ENCODE data around the gene ARL9.
A peak's percentile ranks its signal among the peaks of the same experiment; 100 is the strongest.

The ARL9 gene

DNA sequence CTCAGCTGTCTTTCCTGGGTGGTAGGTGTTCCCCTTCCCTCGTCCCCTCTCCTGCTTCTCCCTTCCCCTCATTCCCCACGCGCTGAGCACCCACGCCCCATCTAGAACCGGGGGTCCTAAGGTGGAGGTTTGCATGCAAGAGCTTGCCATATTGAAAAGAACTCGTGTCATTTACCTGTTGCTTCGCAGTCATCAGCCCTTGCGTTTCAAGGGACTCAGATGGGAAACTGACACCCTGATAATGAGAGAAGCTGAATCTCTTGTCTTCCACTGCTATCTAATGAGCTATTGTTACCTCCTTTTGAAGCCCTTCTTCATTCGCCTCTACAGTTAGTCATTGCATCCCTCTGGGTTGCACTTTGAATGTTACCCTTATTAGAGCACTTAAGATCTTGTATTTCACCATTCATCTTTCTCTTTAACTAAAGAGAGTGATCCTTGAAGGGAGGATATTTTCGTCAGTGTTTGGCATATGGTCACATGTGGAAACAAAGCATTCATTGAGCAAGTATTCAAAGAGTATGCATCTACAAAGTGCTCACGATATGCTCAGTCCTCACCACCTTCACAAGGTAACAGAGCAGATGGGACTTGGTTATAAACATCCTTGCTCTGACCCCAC lies 25.7 kb downstream of the ARL9 start:
- peak overlapping the region; percentile 72 for H3K4me3 ChIP-seq (ENCODE audit: insufficient read depth, low read depth, low read length, poor library complexity, severe bottlenecking)
- no peaks in the 10 kb centered on the region for H3K36me3 ChIP-seq (ENCODE audit: control insufficient read depth, insufficient read depth, low read length)
- H3K9me3 ChIP-seq (ENCODE audit: control insufficient read depth, low read length) = no peaks in the 10 kb centered on the region
- H3K27ac ChIP-seq (ENCODE audit: insufficient read depth, low read length, poor library complexity, severe bottlenecking) = no peak overlapping the region
- no peaks in the 10 kb centered on the region for H3K27me3 ChIP-seq (replicated peaks; ENCODE audit: control insufficient read depth, insufficient read depth, low read length, poor library complexity, severe bottlenecking)
- peaks cover 11% of the 10 kb centered on the region for H3K4me1 ChIP-seq (ENCODE audit: control insufficient read depth, insufficient read depth, low read length, poor library complexity, severe bottlenecking)
- no peak for DNase-seq

DNA sequence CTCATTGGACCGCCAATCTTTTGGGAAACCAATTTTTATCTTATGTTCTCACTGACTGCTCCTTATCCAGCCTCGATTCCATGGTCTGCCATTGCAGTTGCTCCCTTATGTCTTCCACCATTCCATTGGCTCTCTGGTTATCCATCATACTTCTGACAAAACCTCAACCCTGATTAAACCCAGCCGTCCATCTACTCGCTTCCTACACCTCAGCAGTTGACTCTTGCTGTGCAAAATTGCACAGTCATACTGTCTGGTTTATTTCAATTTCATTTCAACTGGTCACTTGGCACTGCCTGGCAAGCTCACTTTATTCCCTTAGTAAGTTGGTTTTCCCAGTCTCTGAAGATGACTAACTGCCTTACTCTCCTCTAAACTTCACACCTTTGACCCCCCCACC lies 26.2 kb downstream of the ARL9 start:
- Histone ChIP-seq H3K27me3 (replicated peaks; ENCODE audit: control insufficient read depth, insufficient read depth, low read length, poor library complexity, severe bottlenecking) (no peaks in the 10 kb centered on the region), H3K9me3 (ENCODE audit: control insufficient read depth, low read length) (no peaks in the 10 kb centered on the region), H3K27ac (ENCODE audit: insufficient read depth, low read length, poor library complexity, severe bottlenecking) (no peak overlapping the region), H3K4me1 (ENCODE audit: control insufficient read depth, insufficient read depth, low read length, poor library complexity, severe bottlenecking) (peaks cover 11% of the 10 kb centered on the region), H3K4me3 (ENCODE audit: insufficient read depth, low read depth, low read length, poor library complexity, severe bottlenecking) (no peak overlapping the region), H3K36me3 (ENCODE audit: control insufficient read depth, insufficient read depth, low read length) (no peaks in the 10 kb centered on the region)
- no peak for DNase-seq

DNA sequence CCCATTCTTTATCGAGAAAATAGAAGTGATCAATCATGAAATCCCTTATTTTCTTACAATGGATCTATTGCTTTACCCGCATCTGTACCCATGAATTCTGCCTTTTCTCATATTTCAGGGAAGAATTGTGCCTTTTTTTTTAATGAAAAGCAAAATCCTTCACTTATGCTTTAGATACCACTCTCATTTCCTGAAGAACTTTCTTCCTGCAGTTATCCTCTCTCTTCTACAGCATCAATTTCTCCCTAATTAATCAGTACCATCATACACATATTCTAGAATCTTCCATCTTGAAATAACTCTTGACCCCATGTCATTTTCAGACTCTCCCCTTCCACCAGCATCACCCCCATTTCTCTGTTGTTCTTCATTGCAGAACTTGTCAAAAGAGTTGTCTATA lies 26.6 kb downstream of the ARL9 start:
- no peak overlapping the region for H3K4me3 ChIP-seq (ENCODE audit: insufficient read depth, low read depth, low read length, poor library complexity, severe bottlenecking)
- no peak for DNase-seq
- H3K9me3 ChIP-seq (ENCODE audit: control insufficient read depth, low read length) = no peaks in the 10 kb centered on the region
- no peak overlapping the region for H3K27ac ChIP-seq (ENCODE audit: insufficient read depth, low read length, poor library complexity, severe bottlenecking)
- H3K27me3 ChIP-seq (replicated peaks; ENCODE audit: control insufficient read depth, insufficient read depth, low read length, poor library complexity, severe bottlenecking) = no peaks in the 10 kb centered on the region
- H3K4me1 ChIP-seq (ENCODE audit: control insufficient read depth, insufficient read depth, low read length, poor library complexity, severe bottlenecking) = peaks cover 11% of the 10 kb centered on the region
- no peaks in the 10 kb centered on the region for H3K36me3 ChIP-seq (ENCODE audit: control insufficient read depth, insufficient read depth, low read length)

DNA sequence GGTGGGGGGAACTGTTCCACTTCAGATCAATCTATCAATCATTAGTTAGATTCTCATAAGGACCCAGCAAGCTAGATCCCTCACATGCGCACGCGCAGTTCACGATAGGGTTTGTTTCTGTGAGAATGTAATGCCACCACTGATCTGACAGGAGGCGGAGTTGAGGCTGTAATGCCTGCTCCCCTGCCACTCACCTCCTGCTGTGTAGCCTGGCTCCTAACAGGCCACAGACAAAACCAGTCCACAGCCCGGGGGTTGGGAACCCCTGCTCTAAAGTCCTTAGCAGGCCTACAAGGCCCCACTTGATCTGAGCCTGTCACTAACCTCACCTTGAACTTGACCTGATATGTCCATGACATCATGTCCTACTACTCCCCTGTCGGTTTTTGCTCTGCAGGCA lies 30.3 kb downstream of the ARL9 start:
- H3K27me3 ChIP-seq (replicated peaks; ENCODE audit: control insufficient read depth, insufficient read depth, low read length, poor library complexity, severe bottlenecking) = no peaks in the 10 kb centered on the region
- H3K4me1 ChIP-seq (ENCODE audit: control insufficient read depth, insufficient read depth, low read length, poor library complexity, severe bottlenecking) = peaks cover 5% of the 10 kb centered on the region
- no peak overlapping the region for H3K27ac ChIP-seq (ENCODE audit: insufficient read depth, low read length, poor library complexity, severe bottlenecking)
- DNase-seq = no peak
- H3K36me3 ChIP-seq (ENCODE audit: control insufficient read depth, insufficient read depth, low read length) = no peaks in the 10 kb centered on the region
- H3K9me3 ChIP-seq (ENCODE audit: control insufficient read depth, low read length) = no peaks in the 10 kb centered on the region
- H3K4me3 ChIP-seq (ENCODE audit: insufficient read depth, low read depth, low read length, poor library complexity, severe bottlenecking) = no peak overlapping the region

DNA sequence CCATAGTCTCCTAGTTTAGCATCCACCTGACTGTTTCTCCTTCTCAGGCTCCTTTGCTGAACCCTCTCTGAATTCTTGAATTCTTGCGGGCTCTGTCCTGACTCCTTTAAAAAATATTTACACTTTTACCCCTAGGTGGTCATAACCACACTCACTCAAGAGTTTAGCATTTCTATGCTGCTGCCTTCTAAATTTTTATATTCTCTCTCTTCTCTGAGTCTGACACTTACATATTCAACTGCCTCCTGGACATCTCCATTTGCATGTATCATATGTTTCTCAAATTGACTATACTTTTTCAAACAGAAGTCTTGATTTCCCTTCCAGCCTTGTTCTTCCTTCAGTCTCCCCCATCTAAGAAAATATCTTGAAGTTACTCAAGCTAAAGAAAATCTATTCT lies 31.6 kb downstream of the ARL9 start:
- no peaks in the 10 kb centered on the region for H3K4me1 ChIP-seq (ENCODE audit: control insufficient read depth, insufficient read depth, low read length, poor library complexity, severe bottlenecking)
- no peak for DNase-seq
- no peak overlapping the region for H3K4me3 ChIP-seq (ENCODE audit: insufficient read depth, low read depth, low read length, poor library complexity, severe bottlenecking)
- H3K9me3 ChIP-seq (ENCODE audit: control insufficient read depth, low read length) = no peaks in the 10 kb centered on the region
- no peaks in the 10 kb centered on the region for H3K27me3 ChIP-seq (replicated peaks; ENCODE audit: control insufficient read depth, insufficient read depth, low read length, poor library complexity, severe bottlenecking)
- H3K36me3 ChIP-seq (ENCODE audit: control insufficient read depth, insufficient read depth, low read length) = no peaks in the 10 kb centered on the region
- no peak overlapping the region for H3K27ac ChIP-seq (ENCODE audit: insufficient read depth, low read length, poor library complexity, severe bottlenecking)

DNA sequence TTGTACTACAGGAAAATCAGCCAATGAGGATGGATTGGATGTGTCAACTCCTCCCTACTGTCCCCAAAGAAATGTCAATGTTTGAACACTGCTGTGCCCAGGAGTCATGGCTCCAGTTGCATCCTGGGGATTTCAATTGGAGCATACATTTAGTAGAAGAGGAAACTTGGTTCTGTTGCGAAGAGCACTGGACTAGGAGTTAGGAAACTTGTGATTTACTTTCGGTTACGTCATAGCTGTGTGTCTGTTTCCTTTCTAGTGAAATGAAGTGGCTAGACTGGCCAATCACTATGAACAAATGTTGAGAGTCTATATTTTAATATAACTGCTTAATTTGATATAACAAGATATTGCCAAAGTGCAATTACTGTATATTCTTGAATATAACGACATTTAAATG lies 35.2 kb downstream of the ARL9 start:
- no peak overlapping the region for H3K4me3 ChIP-seq (ENCODE audit: insufficient read depth, low read depth, low read length, poor library complexity, severe bottlenecking)
- no peaks in the 10 kb centered on the region for H3K4me1 ChIP-seq (ENCODE audit: control insufficient read depth, insufficient read depth, low read length, poor library complexity, severe bottlenecking)
- no peaks in the 10 kb centered on the region for H3K36me3 ChIP-seq (ENCODE audit: control insufficient read depth, insufficient read depth, low read length)
- no peak for DNase-seq
- no peaks in the 10 kb centered on the region for H3K9me3 ChIP-seq (ENCODE audit: control insufficient read depth, low read length)
- no peaks in the 10 kb centered on the region for H3K27me3 ChIP-seq (replicated peaks; ENCODE audit: control insufficient read depth, insufficient read depth, low read length, poor library complexity, severe bottlenecking)
- no peak overlapping the region for H3K27ac ChIP-seq (ENCODE audit: insufficient read depth, low read length, poor library complexity, severe bottlenecking)

DNA sequence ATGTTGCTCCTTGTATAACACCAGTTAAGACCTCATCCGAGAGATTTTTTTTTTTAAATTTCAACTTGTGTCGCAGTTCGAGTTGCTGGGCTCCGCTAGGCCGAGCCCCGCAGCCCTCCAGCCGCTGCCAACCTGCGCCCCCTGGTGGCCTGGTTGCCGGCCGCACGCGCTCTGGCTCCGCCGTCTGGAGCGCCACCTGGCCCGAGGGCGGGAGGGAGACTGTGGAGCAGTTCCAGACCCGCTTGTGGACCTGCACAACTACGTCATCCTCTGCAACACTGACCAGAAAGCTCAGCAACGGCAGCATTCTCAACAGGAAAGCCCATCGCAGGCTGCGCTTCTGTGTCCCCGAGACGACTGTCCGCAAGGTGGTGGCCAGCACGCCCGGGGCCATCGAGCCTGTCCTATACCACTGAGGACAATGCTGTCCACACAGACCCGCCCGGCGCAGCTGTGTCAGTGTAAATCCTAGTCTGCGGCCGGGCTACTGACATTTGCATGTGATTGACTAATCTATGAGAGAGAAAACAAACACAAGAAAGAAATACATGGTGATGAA lies 39.1 kb downstream of the ARL9 start:
- peak; percentile 55 to 69 (median 58) for DNase-seq
- Histone ChIP-seq H3K9me3 (ENCODE audit: control insufficient read depth, low read length) (no peaks in the 10 kb centered on the region), H3K27ac (ENCODE audit: insufficient read depth, low read length, poor library complexity, severe bottlenecking) (no peak overlapping the region), H3K27me3 (replicated peaks; ENCODE audit: control insufficient read depth, insufficient read depth, low read length, poor library complexity, severe bottlenecking) (no peaks in the 10 kb centered on the region), H3K4me3 (ENCODE audit: insufficient read depth, low read depth, low read length, poor library complexity, severe bottlenecking) (peak overlapping the region; percentile 38), H3K4me1 (ENCODE audit: control insufficient read depth, insufficient read depth, low read length, poor library complexity, severe bottlenecking) (peaks cover 2% of the 10 kb centered on the region), H3K36me3 (ENCODE audit: control insufficient read depth, insufficient read depth, low read length) (no peaks in the 10 kb centered on the region)

DNA sequence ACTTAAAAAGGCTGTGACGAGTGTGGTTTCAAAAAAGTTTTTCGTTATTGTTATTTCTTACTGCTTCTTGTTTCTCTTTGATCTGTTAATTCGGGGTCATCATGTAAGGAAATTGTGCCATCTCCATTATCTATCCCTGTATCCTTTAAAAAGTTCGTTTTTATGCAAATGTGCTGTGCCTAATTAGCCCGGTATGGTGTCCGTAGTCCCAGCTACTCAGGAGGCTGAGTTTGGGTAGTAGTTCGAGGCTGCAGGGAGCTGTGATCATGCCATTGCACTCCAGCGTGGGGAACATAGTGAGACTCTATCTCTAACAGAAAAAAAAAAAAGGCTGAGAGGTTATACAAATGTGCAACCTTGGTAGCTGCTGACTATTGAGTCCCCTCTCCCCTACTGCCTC lies 45.1 kb downstream of the ARL9 start:
- Histone ChIP-seq H3K27me3 (replicated peaks; ENCODE audit: control insufficient read depth, insufficient read depth, low read length, poor library complexity, severe bottlenecking) (no peaks in the 10 kb centered on the region), H3K27ac (ENCODE audit: insufficient read depth, low read length, poor library complexity, severe bottlenecking) (no peak overlapping the region), H3K9me3 (ENCODE audit: control insufficient read depth, low read length) (no peaks in the 10 kb centered on the region), H3K36me3 (ENCODE audit: control insufficient read depth, insufficient read depth, low read length) (no peaks in the 10 kb centered on the region), H3K4me1 (ENCODE audit: control insufficient read depth, insufficient read depth, low read length, poor library complexity, severe bottlenecking) (peaks cover 2% of the 10 kb centered on the region), H3K4me3 (ENCODE audit: insufficient read depth, low read depth, low read length, poor library complexity, severe bottlenecking) (no peak overlapping the region)
- no peak for DNase-seq

DNA sequence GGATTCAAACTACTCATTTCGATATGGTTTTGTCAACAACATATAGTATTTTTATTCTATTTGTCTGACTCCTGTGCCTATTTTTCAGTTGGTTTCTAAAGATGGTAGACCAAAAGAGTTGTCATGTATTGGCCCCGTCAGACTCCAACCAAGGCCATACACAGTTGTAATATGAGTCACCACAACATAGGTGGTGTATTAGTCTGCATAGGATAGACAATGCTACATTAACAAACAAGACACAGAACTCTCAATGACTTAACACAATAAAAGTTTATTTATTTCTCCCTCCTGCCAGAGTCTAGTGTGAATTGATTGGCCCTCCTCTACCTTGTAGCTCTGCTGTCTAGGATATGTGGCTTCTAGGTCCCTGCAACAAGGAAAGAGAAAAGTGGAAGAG lies 45.9 kb downstream of the ARL9 start:
- no peaks in the 10 kb centered on the region for H3K27me3 ChIP-seq (replicated peaks; ENCODE audit: control insufficient read depth, insufficient read depth, low read length, poor library complexity, severe bottlenecking)
- H3K4me3 ChIP-seq (ENCODE audit: insufficient read depth, low read depth, low read length, poor library complexity, severe bottlenecking) = no peak overlapping the region
- H3K4me1 ChIP-seq (ENCODE audit: control insufficient read depth, insufficient read depth, low read length, poor library complexity, severe bottlenecking) = peaks cover 2% of the 10 kb centered on the region
- H3K9me3 ChIP-seq (ENCODE audit: control insufficient read depth, low read length) = no peaks in the 10 kb centered on the region
- no peak overlapping the region for H3K27ac ChIP-seq (ENCODE audit: insufficient read depth, low read length, poor library complexity, severe bottlenecking)
- DNase-seq = no peak
- no peaks in the 10 kb centered on the region for H3K36me3 ChIP-seq (ENCODE audit: control insufficient read depth, insufficient read depth, low read length)

DNA sequence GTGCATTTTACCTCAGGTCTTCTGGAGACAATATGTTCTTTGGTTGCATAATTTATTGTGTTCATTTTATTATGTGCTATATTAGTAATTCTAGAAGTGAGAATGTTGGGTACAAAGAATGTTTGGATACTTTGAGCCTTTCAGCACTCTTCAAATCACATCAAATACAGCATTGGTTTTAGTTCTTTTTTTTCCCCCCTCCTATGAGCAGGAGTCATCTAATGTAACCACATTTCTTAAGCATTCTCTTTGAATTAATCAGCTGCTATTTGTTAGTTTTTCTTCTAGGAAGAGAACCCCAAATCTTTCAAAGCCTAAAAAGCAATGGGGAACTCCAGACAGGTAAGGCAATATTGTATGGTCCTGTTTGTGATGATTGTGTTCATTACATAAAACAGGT lies 46.7 kb downstream of the ARL9 start:
- no peak overlapping the region for H3K4me3 ChIP-seq (ENCODE audit: insufficient read depth, low read depth, low read length, poor library complexity, severe bottlenecking)
- H3K4me1 ChIP-seq (ENCODE audit: control insufficient read depth, insufficient read depth, low read length, poor library complexity, severe bottlenecking) = peaks cover 2% of the 10 kb centered on the region
- no peaks in the 10 kb centered on the region for H3K9me3 ChIP-seq (ENCODE audit: control insufficient read depth, low read length)
- no peak for DNase-seq
- H3K36me3 ChIP-seq (ENCODE audit: control insufficient read depth, insufficient read depth, low read length) = no peaks in the 10 kb centered on the region
- no peaks in the 10 kb centered on the region for H3K27me3 ChIP-seq (replicated peaks; ENCODE audit: control insufficient read depth, insufficient read depth, low read length, poor library complexity, severe bottlenecking)
- H3K27ac ChIP-seq (ENCODE audit: insufficient read depth, low read length, poor library complexity, severe bottlenecking) = no peak overlapping the region

All from effector memory CD4-positive, alpha-beta T cell (primary cell).